Activated effector memory CD4-positive, alpha-beta T cell treated with Interleukin-2 at 50 U/mL for 16 hours (primary cell): ENCODE results near the gene F13A1.

ENCODE experiments used
- DNase-seq: peaks from one replicate; pipeline ENCODE4 v3.0.0-alpha.2; 2020

F13A1 gene

GRCh38 chr6:6191476-6191875 lies 129.0 kb downstream of the F13A1 start:
- no peak for DNase-seq

- DNase-seq, result no peak
Observed at GRCh38 chr6:6180684-6181083, 139.8 kb downstream of the F13A1 start.

- no peak for DNase-seq
Observed at GRCh38 chr6:6179858-6180623, 140.4 kb downstream of the F13A1 start.

GRCh38 chr6:6178795-6179194 lies 141.7 kb downstream of the F13A1 start:
- DNase-seq, result no peak

GRCh38 chr6:6177754-6178153 lies 142.7 kb downstream of the F13A1 start:
- DNase-seq, result no peak

GRCh38 chr6:6176586-6177228 lies 143.8 kb downstream of the F13A1 start:
- DNase-seq, result no peak

- DNase-seq, result no peak
Observed at GRCh38 chr6:6176127-6176526, 144.3 kb downstream of the F13A1 start.

- no peak for DNase-seq
Observed at GRCh38 chr6:6169141-6169540, 151.3 kb downstream of the F13A1 start.

GRCh38 chr6:6166064-6166463 lies 154.4 kb downstream of the F13A1 start:
- no peak for DNase-seq

GRCh38 chr6:6164367-6164766 lies 156.1 kb downstream of the F13A1 start:
- no peak for DNase-seq

- DNase-seq, result no peak
Observed at GRCh38 chr6:6154335-6154734, 166.1 kb downstream of the F13A1 start.

- no peak for DNase-seq
Observed at GRCh38 chr6:6152060-6152459, 168.4 kb downstream of the F13A1 start.

GRCh38 chr6:6148192-6148815 lies 172.2 kb downstream of the F13A1 start:
- DNase-seq, result no peak

GRCh38 chr6:6131492-6132109 lies 188.9 kb downstream of the F13A1 start:
- DNase-seq, result no peak

- DNase-seq, result no peak
Observed at GRCh38 chr6:6125495-6125894, 195.0 kb downstream of the F13A1 start.

- no peak for DNase-seq
Observed at GRCh38 chr6:6123803-6124202, 196.7 kb downstream of the F13A1 start.

GRCh38 chr6:6121943-6122342 lies 198.5 kb downstream of the F13A1 start:
- DNase-seq, result no peak

GRCh38 chr6:6105472-6106036 lies 214.9 kb downstream of the F13A1 start:
- DNase-seq, result no peak
